SU-DHL-6 (cell line): Measurements from ENCODE around the gene CDK14.

Source experiments
- H2AFZ ChIP-seq: fragments of 200-600 bp; sonication (generic); 2 replicates; pipeline ENCODE4 v1.6.1; 2014; ENCODE audit warnings: low read depth, mild to moderate bottlenecking, moderate library complexity, mixed read lengths, antibody characterized with exemption, low read length; ENCODE audit not compliant: severe bottlenecking
- H3F3A ChIP-seq: fragments of 200-600 bp; shearing (Covaris generic); 2 replicates; pipeline ENCODE4 v1.6.0; 2016; ENCODE audit warnings: antibody characterized with exemption, mild to moderate bottlenecking; ENCODE audit not compliant: insufficient read depth
- H3K27ac ChIP-seq: fragments of 200-600 bp; sonication (generic); 2 replicates; pipeline ENCODE4 v1.5.1; 2016; ENCODE audit warnings: low read depth, mild to moderate bottlenecking, low read length, moderate library complexity, mixed read lengths
- H3K27me3 ChIP-seq: fragments of 200-600 bp; sonication (generic), shearing (Covaris generic); 2 replicates; pipeline ENCODE4 v1.6.0; 2014; ENCODE audit warnings: mild to moderate bottlenecking, low read length
- H3K36me3 ChIP-seq: fragments of 200-600 bp; sonication (generic); 2 replicates; pipeline ENCODE4 v1.6.1; 2014; ENCODE audit warnings: mild to moderate bottlenecking, low read length, mixed read lengths
- H3K4me2 ChIP-seq: fragments of 300-600, 200-600 bp; shearing (Covaris generic), sonication (generic); 2 replicates; pipeline ENCODE4 v1.6.0; 2014; ENCODE audit warnings: low read length, low read depth, mild to moderate bottlenecking; ENCODE audit not compliant: poor library complexity, severe bottlenecking
- H3K4me3 ChIP-seq: fragments of 200-600 bp; sonication (generic); 2 replicates; pipeline ENCODE4 v1.5.1; 2014; ENCODE audit warnings: antibody characterized with exemption, low read length, mild to moderate bottlenecking, mixed read lengths; ENCODE audit not compliant: insufficient read depth, poor library complexity, severe bottlenecking
- H3K79me2 ChIP-seq: fragments of 200-600 bp; sonication (generic); 2 replicates; pipeline ENCODE4 v1.6.1; 2014; ENCODE audit warnings: mild to moderate bottlenecking, low read length, moderate library complexity; ENCODE audit not compliant: insufficient read depth
- H3K9ac ChIP-seq: fragments of 200-600 bp; sonication (generic); 2 replicates; pipeline ENCODE4 v1.7.0; 2014; ENCODE audit warnings: mild to moderate bottlenecking, low read length
- H3K9me2 ChIP-seq: fragments of 200-600 bp; sonication (generic); replicated peaks from 2 replicates; pipeline ENCODE4 v1.6.1; 2014; ENCODE audit warnings: low read length; ENCODE audit not compliant: insufficient read depth
- H3K9me3 ChIP-seq: fragments of 200-600 bp; sonication (generic); 2 replicates; pipeline ENCODE4 v1.6.1; 2014; ENCODE audit warnings: low read length, mixed read lengths; ENCODE audit not compliant: insufficient read depth
- H4K20me1 ChIP-seq: fragments of 200-600 bp; sonication (generic); 2 replicates; pipeline ENCODE4 v1.6.1; 2014; ENCODE audit warnings: low read depth, mild to moderate bottlenecking, antibody characterized with exemption, low read length, moderate library complexity, mixed read lengths
- EZH2phosphoT487 ChIP-seq: fragments of 200-600 bp; sonication (generic), shearing (Covaris generic); conservative IDR thresholded peaks from 2 replicates; pipeline ENCODE4 v1.6.1; 2018; ENCODE audit warnings: mild to moderate bottlenecking, antibody characterized with exemption, low read length, moderate library complexity, mixed read lengths
- TF ChIP-seq, protein P1 (sequence below): fragments of 200-600 bp; sonication (generic); IDR thresholded peaks from one replicate; pipeline ENCODE4 v1.5.1; 2017; ENCODE audit warnings: antibody characterized with exemption, mild to moderate bottlenecking, low read length, moderate library complexity; ENCODE audit not compliant: insufficient read depth, poor library complexity, severe bottlenecking

Gene CDK14

DNA sequence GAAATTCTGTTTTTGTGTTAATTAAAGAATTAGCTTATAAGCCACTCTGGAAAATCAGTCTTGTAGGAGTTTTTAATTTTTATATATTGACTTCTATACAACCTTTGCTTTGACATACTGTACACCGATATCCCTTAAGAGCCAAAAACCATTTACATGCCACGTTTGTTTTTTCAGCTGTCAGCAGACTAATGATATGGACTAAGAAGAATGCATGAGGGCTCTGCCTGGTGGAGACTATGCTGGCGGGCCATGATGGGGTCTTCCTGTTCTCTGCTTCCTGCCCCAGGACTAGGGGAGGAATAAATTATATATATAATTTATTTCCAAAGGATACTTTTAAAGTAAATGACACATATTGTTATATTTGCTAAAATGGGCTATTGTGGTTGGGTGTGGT lies 96.3 kb downstream of the CDK14 start:
- no peaks in the 10 kb centered on the region for H3K9me3 ChIP-seq
- H3K4me2 ChIP-seq = no peak overlapping the region
- H2AFZ ChIP-seq = no peak overlapping the region
- H3K4me3 ChIP-seq = no peak overlapping the region
- no peak overlapping the region for H3K27ac ChIP-seq
- H3F3A ChIP-seq = peaks cover 6% of the 10 kb centered on the region; the same call in 1 of the 2 replicates
- H3K79me2 ChIP-seq = no peaks in the 10 kb centered on the region
- no peaks in the 10 kb centered on the region for H3K9me2 ChIP-seq
- no peaks in the 10 kb centered on the region for H3K36me3 ChIP-seq
- H3K9ac ChIP-seq = no peak overlapping the region
- no peak for TF ChIP-seq EZH2phosphoT487
- TF ChIP-seq, protein P1, sequence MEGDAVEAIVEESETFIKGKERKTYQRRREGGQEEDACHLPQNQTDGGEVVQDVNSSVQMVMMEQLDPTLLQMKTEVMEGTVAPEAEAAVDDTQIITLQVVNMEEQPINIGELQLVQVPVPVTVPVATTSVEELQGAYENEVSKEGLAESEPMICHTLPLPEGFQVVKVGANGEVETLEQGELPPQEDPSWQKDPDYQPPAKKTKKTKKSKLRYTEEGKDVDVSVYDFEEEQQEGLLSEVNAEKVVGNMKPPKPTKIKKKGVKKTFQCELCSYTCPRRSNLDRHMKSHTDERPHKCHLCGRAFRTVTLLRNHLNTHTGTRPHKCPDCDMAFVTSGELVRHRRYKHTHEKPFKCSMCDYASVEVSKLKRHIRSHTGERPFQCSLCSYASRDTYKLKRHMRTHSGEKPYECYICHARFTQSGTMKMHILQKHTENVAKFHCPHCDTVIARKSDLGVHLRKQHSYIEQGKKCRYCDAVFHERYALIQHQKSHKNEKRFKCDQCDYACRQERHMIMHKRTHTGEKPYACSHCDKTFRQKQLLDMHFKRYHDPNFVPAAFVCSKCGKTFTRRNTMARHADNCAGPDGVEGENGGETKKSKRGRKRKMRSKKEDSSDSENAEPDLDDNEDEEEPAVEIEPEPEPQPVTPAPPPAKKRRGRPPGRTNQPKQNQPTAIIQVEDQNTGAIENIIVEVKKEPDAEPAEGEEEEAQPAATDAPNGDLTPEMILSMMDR = no peak
- H4K20me1 ChIP-seq = no peaks in the 10 kb centered on the region
- H3K27me3 ChIP-seq = no peaks in the 10 kb centered on the region

DNA sequence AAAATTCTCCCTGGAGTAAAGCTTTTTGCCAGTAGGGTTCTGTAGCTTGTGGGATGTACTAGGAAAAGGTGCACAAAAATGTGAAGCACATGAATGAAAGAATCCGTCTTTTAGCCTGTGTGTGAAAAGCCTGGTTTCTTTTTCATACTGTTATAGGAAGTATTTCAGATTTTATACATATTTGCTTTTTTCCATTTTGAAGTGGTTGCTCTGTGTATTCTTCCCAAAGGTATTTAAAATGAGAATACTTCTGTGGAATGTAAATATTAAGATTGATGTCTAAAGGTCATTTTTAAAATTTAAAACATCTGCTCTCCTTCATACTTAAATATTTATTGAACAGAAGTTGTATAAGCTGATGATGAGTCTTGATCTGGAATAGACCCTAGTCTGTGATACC lies 96.8 kb downstream of the CDK14 start:
- H3K9me2 ChIP-seq = no peaks in the 10 kb centered on the region
- H3K4me3 ChIP-seq = no peak overlapping the region
- no peaks in the 10 kb centered on the region for H4K20me1 ChIP-seq
- no peaks in the 10 kb centered on the region for H3K9me3 ChIP-seq
- no peaks in the 10 kb centered on the region for H3K36me3 ChIP-seq
- no peak overlapping the region for H3K27ac ChIP-seq
- peaks cover 6% of the 10 kb centered on the region; the same call in 1 of the 2 replicates for H3F3A ChIP-seq
- no peak overlapping the region for H2AFZ ChIP-seq
- TF ChIP-seq EZH2phosphoT487 = no peak
- TF ChIP-seq, protein P1 = no peak
- no peak overlapping the region for H3K4me2 ChIP-seq
- H3K27me3 ChIP-seq = no peaks in the 10 kb centered on the region
- no peaks in the 10 kb centered on the region for H3K79me2 ChIP-seq
- no peak overlapping the region for H3K9ac ChIP-seq

DNA sequence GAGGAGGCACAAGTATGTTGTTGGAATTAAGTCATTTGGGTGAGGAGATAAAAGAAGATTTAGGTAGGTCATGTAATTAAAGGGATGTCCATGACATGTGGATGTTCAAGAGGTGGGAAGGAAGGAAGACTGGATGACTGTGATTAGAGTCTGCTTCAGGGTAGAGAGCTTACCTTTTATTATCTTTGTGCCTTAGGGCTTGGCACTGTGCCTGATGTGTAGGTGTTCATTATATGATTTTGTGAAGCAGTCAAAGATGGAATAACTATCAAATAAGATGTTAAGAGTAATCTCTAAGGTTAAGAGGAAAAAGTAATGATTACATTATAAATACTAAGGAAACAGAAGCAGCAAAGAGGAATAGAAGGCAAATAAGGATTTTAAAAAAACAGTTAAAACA lies 97.8 kb downstream of the CDK14 start:
- Histone ChIP-seq H3K9me2 (no peaks in the 10 kb centered on the region), H3K27me3 (no peaks in the 10 kb centered on the region), H3F3A (peaks cover 6% of the 10 kb centered on the region; the same call in 1 of the 2 replicates), H3K79me2 (no peaks in the 10 kb centered on the region), H3K4me2 (no peak overlapping the region), H2AFZ (no peak overlapping the region), H4K20me1 (no peaks in the 10 kb centered on the region), H3K4me3 (no peak overlapping the region), H3K9ac (no peak overlapping the region), H3K27ac (no peak overlapping the region), H3K36me3 (no peaks in the 10 kb centered on the region), H3K9me3 (no peaks in the 10 kb centered on the region)
- TF ChIP-seq, protein P1 = no peak
- no peak for TF ChIP-seq EZH2phosphoT487
